Heart left ventricle (tissue), 16 donors: ENCODE data around the gene LEMD3. TPM values are rescaled to one million over a fixed set of nuclear protein-coding genes. Genes with fewer than 3 reads are reported as not detected.

Experiments
- ATAC-seq, 4 donors: fragments of 200-7000 bp; cut with Tn5 transposase; one replicate each; pipeline ENCODE4 v1.9.1; 2020 to 2022; ENCODE audit warnings: moderate library complexity in 4 of 4, mild to moderate bottlenecking in 3 of 4, moderate number of reproducible peaks in 1 of 4
- DNase-seq, 5 donors: peaks; one replicate each; pipeline ENCODE4 v3.0.0-alpha.2; 2020
- H3K27ac ChIP-seq, 12 donors: fragments of 200-600 bp; sonication (generic) in 4 of 12; one replicate each; pipeline versions ENCODE4 v1.5.0 to v1.8.0; 2016 to 2022; ENCODE audit warnings: mild to moderate bottlenecking in 2 of 12
- H3K27me3 ChIP-seq, 9 donors: fragments of 200-600 bp; sonication (generic) in 2 of 9; one replicate each; pipeline versions ENCODE4 v1.5.1 to v1.8.0; 2016 to 2022; ENCODE audit warnings: mild to moderate bottlenecking in 3 of 9
- H3K36me3 ChIP-seq, 9 donors: fragments of 200-600 bp; sonication (generic) in 2 of 9; one replicate each; pipeline versions ENCODE4 v1.5.0 to v1.8.0; 2018 to 2022; ENCODE audit warnings: mild to moderate bottlenecking in 2 of 9
- H3K4me1 ChIP-seq, 12 donors: fragments of 200-600 bp; sonication (generic) in 4 of 12; one replicate each; pipeline versions ENCODE4 v1.5.0 to v1.8.0; 2016 to 2022; ENCODE audit warnings: mild to moderate bottlenecking in 3 of 12
- H3K4me3 ChIP-seq, 12 donors: fragments of 200-600 bp; sonication (generic) in 4 of 12; one replicate each; pipeline versions ENCODE4 v1.5.0 to v1.8.0; 2017 to 2022; ENCODE audit warnings: mild to moderate bottlenecking in 9 of 12, moderate library complexity in 4 of 12
- H3K9me3 ChIP-seq, 12 donors: fragments of 200-600 bp; sonication (generic) in 4 of 12; one replicate each; pipeline versions ENCODE4 v1.5.0 to v1.8.0; 2016 to 2022; ENCODE audit warnings: mild to moderate bottlenecking in 1 of 12
- CTCF ChIP-seq, 12 donors: fragments of 200-600 bp; sonication (generic) in 4 of 12; IDR thresholded peaks; one replicate each; pipeline versions ENCODE4 v1.5.0 to v1.8.0; 2018 to 2022; ENCODE audit warnings: antibody characterized with exemption in 12 of 12, mild to moderate bottlenecking in 5 of 12
- POLR2A ChIP-seq, 2 donors: fragments of 450-650 bp; IDR thresholded peaks; one replicate each; pipeline ENCODE4 v1.6.1; 2017; ENCODE audit warnings: antibody characterized with exemption in 2 of 2, mild to moderate bottlenecking in 2 of 2, moderate library complexity in 2 of 2
- WGBS, 4 donors: extraction: QIAGEN DNeasy Blood & Tissue Kit in 2 of 4; methylation state at CpG; one replicate each; pipeline versions ENCODE4 v1.1.5 to v1.1.7; 2013 to 2018; 5-methylcytosine and 5-hydroxymethylcytosine counted together
- intact Hi-C, 10 donors: fragments of 100-400 bp; cut with DNase I; formaldehyde crosslinking; loops; one replicate each; pipeline versions ENCODE4 v1.11.1 to v1.14.2; 2022
- polyA plus RNA-seq, 2 donors: library from polyadenylated mRNA; stranded (reverse); fragments of 200-250 nt; gene quantifications; one replicate each; pipeline ENCODE4 v1.2.3, GENCODE V29; 2013
- total RNA-seq, 9 donors: library from RNA; depleted of rRNA in 2 of 9; stranded (reverse); fragments of >200 nt in 2 of 9; fragmentation: NEBNext Ultra II Directional in 3 of 9; extraction: Animal tissue kit (Norgen Biotek cat#: 25700) in 3 of 9; gene quantifications; one replicate each; pipeline versions ENCODE4 v1.1.0 to v1.2.4, GENCODE V29; 2016 to 2023
- donor health status: ischemic (EF 13 %, LVEDD 7.1; RV severe dilation, severe dysfunction).
- donor health status: healthy with polysubstance abuse.
- donor health status: DM: no; HTN: yes; CAD: no.
- donor health status: DM: no; HTN: no; CAD: no.
- donor health status: ischemic (EF 25% LVEDD 6.9; RV normal size, moderate dysfunction).
- donor health status: ischemic (EF 25% LVEDD 5.7; RV mildly dilated, moderate dysfunction).
- donor health status: healthy.
- donor health status: DM: yes; HTN: yes; CAD: no.
- donor health status: ischemic (EF 35%, LVEDD 5.7; RV mildly dilated, moderate dysfunction).
- donor health status: nonischemic (EF 11% LVEDD 7.7; RV severe dilation, severe dysfunction).
- donor health status: DM: yes; HTN: yes; CAD: no.
- donor health status: PGD.
- donor health status: ischemic (EF 29% LVEDD 5.4; RV normal size, mild dysfunction).
- donor health status: nonischemic (EF 23%, LVEDD 6.1; RV moderate dilation, normal function).

LEMD3 gene
- total and polyA plus RNA-seq, 11 donors = 4.9 to 19.9 (median 12.9) TPM

GRCh38 chr12:65275627-65276026 is 106.2 kb downstream of the LEMD3 start:
- WGBS, 4 donors = 82 to 94% (median 91%) methylated on average over 3 of the region's 3 CpGs
- intact Hi-C loops = no loop called here
- no peak overlapping the region for H3K4me3 ChIP-seq
- DNase-seq (no peak), ATAC-seq (no peak)
- TF ChIP-seq CTCF (IDR thresholded peaks at IDR 0.05) (no peak), POLR2A (IDR thresholded peaks at IDR 0.05) (no peak)
- peaks cover 0 to 17% (median 11%) of the 10 kb centered on the region in 12 donors for H3K4me1 ChIP-seq
- H3K27ac ChIP-seq = no peak overlapping the region
- H3K36me3 ChIP-seq = no peaks in the 10 kb centered on the region
- H3K27me3 ChIP-seq = peaks cover 0 to 7% (median 0%) of the 10 kb centered on the region in 9 donors
- no peaks in the 10 kb centered on the region for H3K9me3 ChIP-seq

DNA sequence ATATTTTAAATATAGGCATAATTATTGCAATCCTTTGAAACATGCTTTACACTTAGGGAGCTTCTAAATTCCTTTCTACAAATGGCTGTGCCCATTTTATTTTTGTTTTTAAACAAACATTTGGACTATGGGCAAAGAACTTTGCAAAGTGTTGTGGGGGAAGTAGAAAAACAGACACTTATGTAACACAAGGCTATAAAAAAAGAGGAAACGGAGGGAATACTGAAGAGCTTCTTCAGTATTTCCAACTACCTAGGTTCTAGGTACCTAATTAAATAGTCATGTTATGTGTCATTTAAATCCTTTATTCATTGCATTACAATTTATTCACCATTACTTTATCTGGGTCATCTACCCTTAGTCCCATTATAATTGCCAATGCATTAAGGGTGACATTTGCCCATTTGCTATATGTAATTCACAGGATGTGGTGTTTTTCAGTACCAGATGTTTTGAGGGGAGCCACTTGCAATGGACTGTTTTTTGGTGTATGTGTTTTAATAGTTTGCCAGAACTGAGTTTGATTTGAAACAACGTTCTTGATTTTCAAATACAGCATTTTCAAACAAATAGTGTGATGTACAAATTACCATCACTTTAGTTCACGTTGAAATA is 107.6 kb downstream of the LEMD3 start:
- Histone ChIP-seq H3K27ac (no peak overlapping the region), H3K4me1 (peaks cover 0 to 27% (median 21%) of the 10 kb centered on the region in 12 donors), H3K9me3 (no peaks in the 10 kb centered on the region), H3K36me3 (no peaks in the 10 kb centered on the region), H3K27me3 (peaks cover 0 to 7% (median 0%) of the 10 kb centered on the region in 9 donors), H3K4me3 (no peak overlapping the region)
- TF ChIP-seq POLR2A (IDR thresholded peaks at IDR 0.05) (no peak), CTCF (IDR thresholded peaks at IDR 0.05) (no peak)
- 80 to 85% (median 82%) methylated on average over 3 of the region's 3 CpGs for WGBS, 4 donors
- intact Hi-C loops = no loop called here
- ATAC-seq (no peak), DNase-seq (no peak)

DNA sequence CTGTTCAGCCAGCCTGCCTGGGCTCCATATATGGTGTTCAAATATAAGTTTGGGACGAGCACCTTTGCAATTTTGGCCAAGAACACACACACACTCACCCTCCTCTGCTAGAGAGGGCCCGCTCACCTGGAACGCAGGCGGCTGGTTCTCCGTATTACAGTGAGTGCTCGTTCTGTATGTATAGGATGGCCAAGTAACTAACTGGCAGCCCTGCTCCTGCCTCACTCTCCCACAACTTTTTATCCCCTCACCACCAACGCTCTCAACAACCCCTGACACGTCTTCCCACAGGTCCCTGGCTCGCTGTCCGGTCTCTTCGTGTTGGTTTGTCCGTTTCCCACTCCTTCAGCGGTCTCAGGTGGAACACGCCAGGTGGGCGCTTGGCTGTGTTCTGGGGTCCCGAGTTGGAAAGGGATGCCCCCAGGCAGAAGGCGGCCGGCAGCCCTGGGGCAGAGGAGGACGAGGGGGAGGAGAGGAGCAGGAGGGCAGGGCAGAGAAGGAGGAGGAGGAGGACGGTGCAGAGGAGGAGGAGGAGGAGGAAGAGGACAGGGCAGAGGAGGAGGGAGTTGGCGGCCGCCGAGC is 108.7 kb downstream of the LEMD3 start:
- Histone ChIP-seq H3K27ac (peak overlapping the region in 11 of 12 donors; percentile 88 to 98 (median 96)), H3K36me3 (no peaks in the 10 kb centered on the region), H3K27me3 (peaks cover 0 to 7% (median 0%) of the 10 kb centered on the region in 9 donors), H3K4me3 (peak overlapping the region; percentile 78 to 98 (median 88)), H3K9me3 (no peaks in the 10 kb centered on the region), H3K4me1 (peaks cover 0 to 36% (median 24%) of the 10 kb centered on the region in 12 donors)
- DNase-seq (peak in 1 of 5 donors; percentile 24), ATAC-seq (peak in 3 of 4 donors; percentile 1 to 5 (median 2))
- no peak for TF ChIP-seq POLR2A (IDR thresholded peaks at IDR 0.05)
- no peak for TF ChIP-seq CTCF (IDR thresholded peaks at IDR 0.05)
- 16 to 23% (median 21%) methylated on average over 23 of the region's 23 CpGs for WGBS, 4 donors
- intact Hi-C loops = no loop called here

DNA sequence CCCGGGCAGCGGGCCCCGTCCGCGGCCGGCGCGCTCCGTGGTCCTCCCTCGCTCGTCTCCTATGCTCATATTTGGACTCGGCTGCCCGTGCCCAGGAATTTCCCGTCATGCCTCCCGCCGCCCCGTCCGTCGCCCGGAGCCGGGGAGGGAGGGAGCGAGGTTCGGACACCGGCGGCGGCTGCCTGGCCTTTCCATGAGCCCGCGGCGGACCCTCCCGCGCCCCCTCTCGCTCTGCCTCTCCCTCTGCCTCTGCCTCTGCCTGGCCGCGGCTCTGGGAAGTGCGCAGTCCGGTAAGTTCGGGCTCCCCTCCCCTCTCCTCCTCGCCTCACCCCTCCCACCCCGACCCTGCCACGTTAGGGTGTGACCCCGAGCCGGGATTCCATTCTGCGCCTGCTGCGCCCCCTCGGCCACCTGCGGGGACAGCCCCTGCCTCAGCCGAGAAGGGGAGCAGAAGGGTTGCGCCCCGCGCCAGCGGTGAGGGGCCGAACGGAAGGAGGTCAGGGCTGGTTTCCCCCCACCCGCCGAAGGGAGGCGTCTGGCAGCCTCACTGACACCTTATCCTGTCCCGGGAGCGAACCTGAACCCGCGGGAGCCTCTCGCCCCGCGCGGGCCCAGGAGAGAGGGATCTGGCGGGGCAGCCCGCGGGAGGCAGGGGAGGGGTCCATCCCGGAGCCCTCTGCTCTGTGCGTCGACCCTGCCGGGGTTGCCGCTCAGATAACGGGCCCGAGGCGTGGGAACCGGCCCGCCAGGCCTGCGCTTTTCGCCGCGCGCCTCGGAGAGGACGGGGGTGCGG is 109.4 kb downstream of the LEMD3 start, which contains the start of gene MSRB3:
Gene MSRB3, plus strand, starts transcription at position 108 of the 793 bp plus-strand sequence. CDS start 29,897 bp downstream, outside the sequence.
- Histone ChIP-seq H3K9me3 (no peaks in the 10 kb centered on the region), H3K4me3 (peak within 1 kb of the TSS; percentile 78 to 98 (median 88)), H3K4me1 (peaks cover 0 to 42% (median 24%) of the 10 kb centered on the region in 12 donors), H3K27me3 (peaks cover 0 to 7% (median 0%) of the 10 kb centered on the region in 9 donors), H3K27ac (peak within 1 kb of the TSS; percentile 88 to 98 (median 95)), H3K36me3 (peaks cover 0 to 5% (median 0%) of the 10 kb centered on the region in 9 donors)
- DNase-seq (peak; percentile 83 to 90 (median 89)), ATAC-seq (peak; percentile 85 to 96 (median 94))
- TF ChIP-seq POLR2A (IDR thresholded peaks at IDR 0.05) (peak in 1 of 2 donors; percentile 40), CTCF (IDR thresholded peaks at IDR 0.05) (peak in 4 of 12 donors; percentile 8 to 36 (median 18))
- intact Hi-C loops = no loop called here
- 0 to 1% (median 1%) methylated on average over 37 to 85 of the region's 85 CpGs for WGBS, 4 donors
